Inferior parietal cortex (tissue), 1 donor: ENCODE results near the gene CNN3.

Source experiments
- DNase-seq: peaks from one replicate; pipeline ENCODE4 v3.0.0-alpha.2; 2016; ENCODE audit errors: extremely low spot score

The CNN3 gene

DNA sequence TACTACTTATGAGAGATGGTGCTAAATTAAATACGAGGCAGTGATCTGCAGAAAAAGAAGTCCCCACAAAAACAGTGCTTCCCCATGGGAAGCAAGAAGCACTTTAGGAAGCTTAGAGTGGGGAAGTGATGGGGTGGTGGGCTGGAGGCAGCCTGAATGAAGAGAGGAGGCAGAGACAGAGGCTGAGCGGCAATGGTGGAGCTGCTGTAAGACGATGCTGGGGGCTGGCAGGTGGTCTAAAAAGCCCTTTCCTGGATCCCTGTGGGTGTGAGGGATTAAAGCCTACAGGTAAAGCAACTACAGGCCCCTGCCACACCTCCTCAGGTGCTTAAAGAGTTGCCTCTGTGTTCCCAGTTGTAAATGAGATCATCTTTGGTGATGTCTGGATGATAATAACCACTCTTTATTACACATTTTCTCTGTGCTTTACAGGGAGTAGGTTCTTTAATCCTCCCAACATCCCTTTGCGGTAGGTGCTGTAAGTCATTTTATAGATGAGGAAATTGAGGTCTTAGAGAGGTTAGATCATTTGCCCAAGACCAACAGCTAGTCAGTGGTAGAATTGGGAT, 39.2 kb downstream of the CNN3 start:
- DNase-seq, result no peak

DNA sequence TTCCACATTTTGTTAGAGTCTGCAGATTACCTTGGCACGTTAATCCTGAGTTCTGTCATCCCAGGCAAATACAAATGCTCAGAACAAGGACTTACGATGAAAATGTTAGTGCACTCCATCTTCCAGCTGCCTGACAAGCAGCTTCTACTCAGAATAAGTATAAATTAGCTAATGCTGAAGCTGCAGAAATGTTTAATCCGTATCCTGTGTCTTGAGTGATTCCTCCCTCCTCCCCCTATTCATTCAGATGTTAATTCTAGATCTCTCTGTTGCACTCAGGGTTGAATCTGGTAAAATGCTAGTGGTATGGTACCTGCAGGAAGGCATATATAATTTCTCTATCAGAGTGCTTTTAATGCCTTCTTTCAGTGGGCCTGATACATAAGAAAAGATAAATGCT, 39.8 kb downstream of the CNN3 start:
- DNase-seq, result no peak

DNA sequence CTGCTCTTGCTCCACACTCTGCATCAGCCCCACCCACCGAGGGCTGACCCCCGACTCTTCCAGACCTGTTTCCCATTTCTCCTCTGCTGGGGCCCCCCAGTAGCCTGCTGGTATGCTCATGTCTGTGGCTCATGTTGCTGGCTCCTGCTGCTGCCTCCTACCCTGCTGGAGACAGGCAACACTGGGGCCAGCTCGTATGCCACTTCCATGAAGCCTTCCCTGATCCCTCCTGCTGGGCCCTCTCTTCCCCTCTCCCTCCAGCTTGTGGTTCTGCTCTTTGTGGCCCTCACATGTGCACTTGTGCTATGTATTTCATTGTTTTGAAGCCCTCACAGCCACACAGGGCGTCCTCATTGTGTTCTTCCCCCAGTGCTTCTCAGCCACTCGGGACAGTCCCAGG, 40.5 kb downstream of the CNN3 start:
- no peak for DNase-seq

DNA sequence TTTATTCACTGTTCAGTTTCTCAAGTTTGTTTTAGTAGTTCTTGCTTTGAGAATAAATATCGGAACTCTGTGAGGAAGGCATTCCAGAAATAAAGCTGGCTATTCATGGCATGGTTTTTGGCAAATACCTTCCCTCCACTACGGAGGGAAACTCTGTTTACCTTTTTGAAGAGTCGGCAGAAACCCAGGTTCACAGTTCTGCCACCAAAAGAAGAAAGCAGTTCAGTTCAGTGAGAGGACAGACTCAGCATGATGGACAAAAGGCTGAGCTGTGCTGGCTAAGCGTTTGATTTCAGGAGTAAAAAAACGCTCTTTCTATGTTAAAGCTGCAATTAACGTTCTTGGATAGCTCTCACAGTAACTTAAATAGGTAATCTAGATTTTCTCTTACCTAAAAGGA, 42.4 kb downstream of the CNN3 start:
- DNase-seq, result no peak

DNA sequence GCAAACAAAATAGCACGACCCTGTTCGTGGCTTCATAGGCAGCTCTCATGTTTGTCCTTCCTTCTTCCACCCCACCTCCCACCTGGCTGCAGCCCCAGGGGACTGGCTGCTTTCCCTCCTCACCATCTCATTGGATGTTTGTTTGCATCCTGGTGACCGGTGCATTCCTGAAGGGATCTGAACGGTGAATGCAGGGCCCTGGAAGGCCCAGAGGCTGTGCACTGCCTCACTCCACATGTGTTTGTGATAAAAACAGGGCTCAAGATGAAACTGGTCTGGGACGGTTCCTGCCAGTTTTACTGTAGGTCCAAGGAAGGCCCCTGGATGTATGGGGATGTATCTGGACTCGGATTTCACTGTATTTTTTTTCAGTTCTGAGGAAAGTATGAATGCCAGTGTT, 42.8 kb downstream of the CNN3 start:
- peak; percentile 14 for DNase-seq

DNA sequence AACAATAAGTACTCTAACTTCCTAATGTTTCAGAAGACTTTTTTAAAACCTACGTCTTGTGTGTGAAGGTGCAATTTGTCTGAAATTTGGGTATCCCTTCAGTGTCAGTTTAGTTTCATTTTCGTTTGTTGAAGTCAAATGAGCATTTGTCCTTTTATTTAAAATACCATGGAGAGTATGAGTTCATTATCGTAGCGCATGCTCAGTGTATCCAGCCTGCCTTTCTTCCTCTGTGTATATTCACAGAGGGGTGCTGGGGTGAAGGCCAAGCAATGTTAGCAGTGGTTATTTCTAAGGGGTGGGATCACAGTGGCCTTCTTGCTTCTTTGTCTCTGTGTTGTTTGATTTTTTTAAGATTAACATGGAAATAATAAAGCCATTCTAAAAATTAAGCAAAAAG, 43.2 kb downstream of the CNN3 start:
- DNase-seq, result peak; percentile 9

DNA sequence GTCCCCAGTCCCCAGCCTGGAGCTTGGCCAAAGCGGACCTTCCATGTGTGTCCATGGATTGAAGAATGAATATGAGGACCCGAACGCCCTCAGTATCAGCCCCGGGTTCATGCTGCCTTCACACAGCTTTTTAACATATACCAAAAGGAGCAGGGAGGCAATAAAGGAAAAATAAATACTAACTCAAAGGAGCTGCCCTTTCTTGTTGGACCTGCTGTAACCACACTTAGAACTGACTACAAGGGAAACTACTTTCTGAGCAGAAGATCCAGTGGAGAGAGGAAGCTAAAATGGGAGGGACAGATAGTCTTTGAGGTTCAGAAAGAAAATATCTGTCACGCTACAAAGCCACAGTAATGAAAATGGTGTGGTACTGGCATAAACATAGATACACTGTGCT, 48.6 kb downstream of the CNN3 start:
- DNase-seq, result no peak

DNA sequence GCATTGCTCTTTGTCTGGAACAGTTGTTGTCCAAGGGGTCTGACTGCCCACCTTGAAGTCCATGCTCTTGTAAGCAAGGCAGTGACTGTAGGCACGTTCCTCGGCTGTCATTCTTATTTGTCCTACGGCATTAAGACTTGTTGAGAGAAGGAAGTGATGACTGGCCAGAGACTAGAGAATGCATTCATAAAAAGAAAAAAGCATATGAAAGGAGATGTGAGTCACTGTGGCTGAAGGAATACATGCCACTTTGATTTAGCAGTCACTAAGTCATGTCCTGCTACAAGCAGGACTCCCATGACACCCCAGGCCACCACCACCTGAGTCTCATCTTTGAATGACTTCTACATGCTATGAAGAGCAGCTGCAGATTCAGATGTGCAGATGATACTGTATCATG, 50.5 kb downstream of the CNN3 start:
- no peak for DNase-seq

DNA sequence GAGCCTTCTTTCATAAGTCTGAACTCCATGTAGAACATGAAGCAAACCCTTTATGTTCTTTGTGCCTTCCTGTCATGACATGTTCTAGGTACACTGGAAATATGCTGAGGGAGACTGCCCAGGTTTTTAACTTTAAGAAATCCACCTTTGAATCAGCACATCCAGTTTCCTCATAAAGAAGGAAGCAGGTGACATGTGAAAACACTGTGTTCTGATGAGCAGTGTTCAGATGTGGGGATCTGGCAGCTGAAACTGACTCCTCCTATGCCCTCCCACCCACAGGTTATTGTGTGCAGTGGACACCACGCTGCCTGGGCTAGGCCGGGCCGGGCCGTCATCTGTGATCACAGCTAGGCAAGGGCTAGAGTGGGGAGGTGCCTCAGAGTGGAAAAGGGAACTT, 51.1 kb downstream of the CNN3 start:
- no peak for DNase-seq

DNA sequence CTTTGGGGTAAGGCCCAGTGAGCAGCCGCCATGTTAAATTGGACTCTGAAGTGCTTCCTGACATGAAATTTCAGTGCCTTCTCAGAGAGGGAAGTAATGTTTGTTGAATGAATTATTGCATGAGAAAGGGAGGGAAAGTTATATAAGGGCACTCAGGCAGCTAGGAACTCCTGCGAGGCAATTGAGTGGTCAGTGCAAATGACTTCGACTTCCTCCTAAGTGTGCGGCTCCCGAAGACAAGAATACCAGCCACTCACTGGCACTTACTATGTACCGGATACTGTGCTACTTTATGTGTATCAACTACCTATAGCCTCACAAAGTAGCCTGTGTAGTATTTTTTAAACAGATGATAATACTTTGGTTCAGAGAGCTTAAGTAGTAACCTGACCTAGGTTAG, 52.5 kb downstream of the CNN3 start:
- no peak for DNase-seq

DNA sequence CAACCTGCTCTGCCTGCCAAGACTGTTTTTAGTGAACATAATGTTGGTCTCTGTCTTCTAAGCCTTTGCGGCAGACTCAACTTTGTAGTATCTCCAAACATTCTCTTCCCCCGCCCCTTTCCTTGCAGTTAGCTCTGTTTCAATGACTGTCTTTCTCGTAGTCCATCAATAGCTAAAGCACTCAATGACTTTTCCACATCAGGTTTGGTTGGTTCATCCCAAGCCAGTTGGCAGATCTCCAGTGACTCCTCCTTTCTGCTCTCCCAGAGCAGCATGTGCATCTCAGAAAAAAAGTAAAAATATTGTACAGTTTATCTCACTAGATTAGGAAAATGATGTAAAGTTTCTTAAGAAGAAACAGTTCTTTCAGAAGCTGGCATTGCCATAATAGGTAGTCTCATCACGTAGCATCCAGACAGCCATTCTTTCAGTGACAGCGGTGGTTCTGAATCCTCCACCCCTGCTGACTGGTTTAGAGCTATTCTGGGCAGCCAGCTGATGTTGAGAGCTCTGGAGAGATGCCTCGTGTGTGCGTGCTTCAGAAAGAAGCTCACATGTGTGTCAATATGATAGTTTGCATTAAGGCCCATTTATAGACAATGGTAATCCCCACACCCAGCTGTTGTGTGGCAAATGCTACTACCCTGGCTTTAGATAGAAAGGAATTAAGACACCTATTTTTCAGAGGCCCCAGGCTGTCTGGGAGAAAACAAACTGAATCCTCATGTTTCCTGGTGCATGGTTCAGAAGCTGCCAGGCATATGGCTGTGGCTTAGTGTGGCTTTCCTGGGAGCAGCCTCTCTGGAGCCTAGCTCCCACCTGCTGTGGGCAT, 53.2 kb downstream of the CNN3 start:
- peak; percentile 83 for DNase-seq

DNA sequence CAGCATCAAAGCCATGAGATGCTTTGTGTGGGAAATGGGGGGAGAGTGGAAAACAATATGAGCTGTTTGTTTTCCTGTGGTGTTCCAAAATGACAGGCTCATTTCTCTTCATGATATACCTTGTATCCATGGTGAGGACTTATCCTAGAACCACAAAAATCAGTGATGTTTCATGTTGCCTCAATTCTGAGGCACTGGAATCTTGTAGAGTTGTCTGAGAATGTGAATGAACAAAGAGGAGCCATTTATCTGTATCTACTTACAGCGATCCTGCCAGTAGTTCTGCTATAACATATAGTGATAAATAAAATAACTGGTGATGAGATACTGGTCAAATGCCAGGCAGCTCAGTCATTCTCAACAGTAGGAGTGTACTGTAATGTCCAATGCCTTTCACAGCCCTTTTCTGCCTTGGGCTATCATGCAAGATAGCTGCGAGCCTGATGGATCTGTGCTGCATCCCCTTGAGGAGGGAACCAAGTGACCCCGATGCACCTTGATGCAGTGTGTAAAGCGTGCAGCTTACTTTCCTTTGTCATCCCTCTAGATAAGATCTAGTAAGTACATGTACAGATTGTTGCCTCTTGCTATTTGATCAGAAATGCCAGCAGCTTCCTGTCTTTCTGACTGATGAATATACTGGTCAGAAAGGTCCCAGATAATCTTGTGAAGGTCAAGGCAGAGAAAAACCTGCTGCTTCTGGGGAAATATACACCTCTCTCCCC, 54.0 kb downstream of the CNN3 start:
- DNase-seq, result no peak

DNA sequence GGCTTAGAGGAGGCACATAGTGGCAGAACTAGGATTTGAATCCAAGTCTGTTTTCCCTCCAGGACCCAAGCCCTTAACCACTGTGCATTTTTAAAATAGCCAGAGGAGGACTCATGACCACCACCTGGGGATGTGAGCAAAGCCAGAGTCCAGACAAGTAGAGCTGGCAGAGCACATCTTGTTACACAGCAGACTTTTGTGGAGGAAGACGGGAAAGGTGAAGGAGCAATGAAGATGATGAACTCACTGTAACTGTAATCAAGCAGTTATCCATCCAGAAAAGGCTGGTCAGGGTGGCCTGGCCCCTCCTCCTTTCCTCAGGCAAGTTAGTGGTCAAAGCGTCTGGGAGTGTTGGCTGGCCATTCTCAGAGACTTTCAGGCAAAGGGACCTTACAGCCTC, 55.9 kb downstream of the CNN3 start:
- DNase-seq, result no peak

DNA sequence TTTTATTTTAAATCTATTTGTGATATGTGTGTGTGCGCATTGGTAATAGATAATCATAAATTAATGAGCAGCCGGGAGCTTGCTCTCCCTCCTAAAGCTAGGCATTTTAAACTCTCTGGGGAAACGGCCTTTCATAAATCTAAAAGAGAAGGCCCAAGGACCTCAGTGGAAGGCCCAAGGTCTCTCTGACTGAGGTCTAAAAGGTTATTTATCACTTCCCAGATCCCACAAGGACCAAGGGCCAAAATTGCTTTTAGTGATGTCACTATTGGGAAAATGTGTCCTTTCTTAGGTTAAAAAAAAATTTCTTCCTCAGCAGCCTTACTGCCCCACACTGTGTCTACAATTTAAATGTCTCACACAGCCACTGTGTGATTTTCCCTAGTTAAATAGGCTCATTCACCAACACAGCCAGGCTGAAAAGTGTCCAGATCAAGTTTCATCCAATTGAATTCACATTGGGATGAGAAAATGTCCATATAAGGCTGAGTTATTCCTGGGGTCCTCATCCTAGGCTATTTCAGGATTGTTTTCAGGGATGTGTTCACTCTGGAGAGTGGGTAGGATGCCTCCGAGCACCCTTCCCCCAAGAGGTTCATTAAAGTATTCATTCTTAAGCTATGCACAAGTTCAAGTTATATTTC, 60.6 kb downstream of the CNN3 start:
- peak; percentile 18 for DNase-seq

DNA sequence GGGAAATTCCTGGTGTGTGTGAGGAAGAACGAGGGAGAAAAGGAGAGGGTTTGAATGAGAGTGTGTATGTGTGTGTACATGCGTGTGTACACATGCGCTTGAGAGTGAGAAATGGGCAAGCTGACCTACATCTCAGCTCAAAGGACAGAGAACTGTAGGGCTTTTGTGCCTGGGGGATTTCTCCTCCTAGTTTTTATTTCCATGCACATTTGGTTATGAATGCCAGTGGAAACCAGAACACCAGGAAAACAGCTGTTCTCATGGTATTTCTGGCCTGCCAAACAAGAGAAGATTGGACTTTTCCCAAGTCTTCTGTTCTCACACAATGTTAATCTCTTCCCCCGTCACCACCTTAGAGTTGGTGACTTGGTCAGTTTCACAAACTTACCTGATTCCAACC, 61.5 kb downstream of the CNN3 start:
- peak; percentile 33 for DNase-seq

DNA sequence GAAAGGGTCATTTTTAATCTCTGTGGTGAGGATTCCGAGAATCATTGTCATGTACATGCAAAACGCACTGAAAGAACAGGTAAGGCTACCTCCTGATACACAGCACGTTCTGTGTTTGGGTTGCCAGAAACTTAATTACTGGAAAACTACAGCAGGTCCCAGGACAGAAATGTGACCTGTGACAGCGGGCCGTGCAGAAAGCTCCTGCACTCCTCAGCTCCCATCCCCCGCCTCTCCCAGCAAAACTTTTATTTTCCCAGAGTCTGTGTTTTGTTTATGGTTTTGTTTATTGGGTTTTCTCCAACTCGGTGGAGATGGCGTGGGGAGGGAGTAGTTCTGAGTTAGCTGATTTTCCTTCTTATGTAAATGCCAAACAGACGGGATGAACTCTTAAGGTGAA, 62.1 kb downstream of the CNN3 start:
- DNase-seq, result no peak

DNA sequence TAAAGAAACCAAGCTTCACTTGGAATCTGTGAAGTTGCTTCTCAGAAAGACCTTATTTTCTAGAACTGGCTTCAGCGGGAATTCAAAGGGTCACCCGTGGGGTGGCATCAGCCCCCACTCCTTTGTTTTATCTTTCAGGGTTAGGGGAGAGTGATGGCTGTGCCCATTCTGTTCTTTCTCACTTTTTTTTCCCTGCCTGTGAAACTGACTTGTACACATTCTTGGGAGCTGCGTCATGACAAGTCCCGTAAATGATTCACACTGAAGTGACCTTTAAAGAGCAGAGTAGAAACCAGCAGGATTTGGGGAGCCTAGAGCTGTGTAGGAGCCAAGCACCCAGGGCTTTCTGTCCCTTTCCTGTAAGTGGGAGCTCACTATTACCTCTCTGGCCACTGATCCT, 63.0 kb downstream of the CNN3 start:
- DNase-seq, result peak; percentile 13

DNA sequence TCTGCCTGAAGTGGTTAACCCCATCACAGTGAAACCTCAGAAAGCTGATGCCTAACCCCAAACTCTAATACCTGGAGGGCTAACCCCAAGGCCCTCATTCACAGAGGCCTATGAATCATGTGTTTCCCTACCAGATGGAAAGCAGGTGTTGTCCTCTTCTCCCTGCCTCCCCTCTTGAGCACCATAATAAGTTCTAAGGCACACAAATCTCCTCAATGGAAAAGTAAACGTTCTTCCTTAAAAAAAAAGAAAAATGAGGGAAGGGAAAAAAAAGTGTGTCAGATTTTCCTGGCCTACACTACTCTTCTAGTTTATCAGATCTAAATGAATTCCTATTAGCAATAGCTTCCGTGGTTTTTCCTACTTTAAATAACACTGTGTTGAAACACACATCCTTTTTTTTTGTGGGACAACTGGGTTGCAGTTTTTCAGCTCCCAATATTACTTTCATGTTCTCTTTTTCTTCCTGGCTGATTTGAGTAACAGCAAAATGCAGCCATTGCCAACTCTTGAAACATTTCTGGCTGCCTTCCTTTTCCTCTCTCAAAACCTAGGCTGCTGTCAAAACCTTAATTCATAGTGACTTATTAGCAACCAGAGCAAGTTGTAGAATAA, 63.5 kb downstream of the CNN3 start:
- DNase-seq, result peak; percentile 23

DNA sequence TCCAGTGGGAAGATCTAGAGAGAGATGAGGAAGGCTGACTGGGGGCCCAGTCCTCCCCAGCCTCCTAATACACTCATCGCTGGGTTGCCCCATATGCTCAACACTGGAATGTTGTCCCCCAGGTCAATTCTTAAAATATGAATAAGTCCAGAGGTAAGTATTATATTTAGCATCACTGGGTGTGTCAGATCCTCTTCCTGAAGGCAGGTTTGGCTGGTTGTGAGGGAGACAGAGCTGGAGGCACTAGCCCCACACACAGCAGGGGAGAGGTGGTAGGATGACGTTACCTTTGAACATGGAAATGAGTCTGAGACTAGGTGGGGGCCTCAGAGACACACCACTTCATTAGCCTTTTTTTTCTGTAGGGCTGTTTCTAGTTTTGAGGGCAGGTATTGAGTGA, 64.2 kb downstream of the CNN3 start:
- no peak for DNase-seq

DNA sequence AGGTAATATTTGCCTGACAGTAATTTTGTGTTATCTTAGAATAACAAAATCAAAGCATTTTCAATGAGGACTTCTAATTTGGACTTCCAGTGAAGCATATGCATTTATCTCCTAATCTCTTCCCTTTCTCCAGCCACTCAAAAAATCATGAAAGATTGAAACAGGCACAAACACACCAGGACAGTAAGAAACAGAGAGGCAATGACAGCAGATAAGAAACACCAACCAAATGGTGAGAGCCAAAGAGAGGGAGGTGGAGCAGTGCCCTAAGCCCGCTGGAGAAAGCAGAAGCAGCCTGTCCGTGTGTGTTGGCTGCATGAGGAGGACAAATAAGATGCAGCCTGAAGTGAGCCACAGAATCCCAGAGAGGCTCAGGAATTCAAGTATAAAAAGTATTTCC, 67.7 kb downstream of the CNN3 start:
- DNase-seq, result no peak

DNA sequence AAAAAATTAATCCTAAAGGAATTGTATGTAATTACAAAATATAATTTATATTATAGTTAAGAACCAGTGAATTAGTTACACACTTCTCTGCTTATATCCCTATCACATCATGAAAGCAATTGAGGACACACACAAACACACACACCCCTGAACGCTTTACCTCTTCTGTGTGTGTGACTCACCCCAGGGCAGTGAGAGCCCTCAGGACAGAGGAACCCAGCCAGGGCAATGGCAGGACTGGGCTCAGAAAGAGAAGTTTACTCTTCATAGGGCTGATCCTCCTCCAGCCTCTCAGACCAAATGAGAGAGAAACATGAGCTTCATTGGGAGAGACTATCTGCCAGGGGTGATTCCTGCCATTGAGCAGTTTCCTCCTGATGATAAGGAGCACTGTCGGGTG, 68.6 kb downstream of the CNN3 start:
- no peak for DNase-seq

DNA sequence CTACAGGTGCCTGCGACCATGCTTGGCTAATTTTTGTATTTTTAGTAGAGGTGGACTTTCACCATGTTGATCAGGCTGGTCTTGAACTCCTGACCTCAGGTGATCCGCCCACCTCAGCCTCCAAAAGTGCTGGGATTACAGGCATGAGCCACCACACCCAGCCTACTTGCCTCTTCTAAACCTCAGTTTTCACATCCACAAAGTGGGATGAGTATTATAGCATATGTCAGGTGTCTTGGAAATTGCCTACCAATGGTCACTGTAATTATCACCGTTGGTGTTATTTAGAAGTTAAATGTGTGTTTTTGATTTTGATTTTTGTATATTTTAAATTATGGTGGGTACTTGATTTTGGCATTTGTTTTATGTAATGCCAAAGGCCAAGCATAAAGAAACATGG, 70.0 kb downstream of the CNN3 start:
- DNase-seq, result no peak
